ENCODE measurements around the gene PFDN2.

DNA sequence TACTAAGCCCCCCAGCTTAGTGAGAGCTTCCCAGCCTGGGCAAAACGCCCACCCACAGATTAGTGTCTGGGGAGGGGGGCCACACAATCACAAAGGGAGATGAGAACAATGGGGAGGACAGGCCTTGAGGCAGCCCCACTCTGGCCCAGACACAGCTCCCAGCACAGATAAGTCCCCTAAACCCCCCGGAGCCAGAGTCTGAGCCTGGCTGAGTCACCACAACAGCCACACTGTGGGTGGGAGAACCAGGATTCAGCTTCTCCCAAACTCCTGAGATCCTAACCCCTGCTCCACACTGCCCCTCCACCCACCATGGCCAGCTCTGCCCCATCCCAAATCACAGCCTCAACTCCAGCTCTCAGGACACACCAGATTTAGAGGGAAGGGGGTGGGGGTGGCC, 32.7 kb downstream of the PFDN2 start:
- TF ChIP-seq, protein P1, sequence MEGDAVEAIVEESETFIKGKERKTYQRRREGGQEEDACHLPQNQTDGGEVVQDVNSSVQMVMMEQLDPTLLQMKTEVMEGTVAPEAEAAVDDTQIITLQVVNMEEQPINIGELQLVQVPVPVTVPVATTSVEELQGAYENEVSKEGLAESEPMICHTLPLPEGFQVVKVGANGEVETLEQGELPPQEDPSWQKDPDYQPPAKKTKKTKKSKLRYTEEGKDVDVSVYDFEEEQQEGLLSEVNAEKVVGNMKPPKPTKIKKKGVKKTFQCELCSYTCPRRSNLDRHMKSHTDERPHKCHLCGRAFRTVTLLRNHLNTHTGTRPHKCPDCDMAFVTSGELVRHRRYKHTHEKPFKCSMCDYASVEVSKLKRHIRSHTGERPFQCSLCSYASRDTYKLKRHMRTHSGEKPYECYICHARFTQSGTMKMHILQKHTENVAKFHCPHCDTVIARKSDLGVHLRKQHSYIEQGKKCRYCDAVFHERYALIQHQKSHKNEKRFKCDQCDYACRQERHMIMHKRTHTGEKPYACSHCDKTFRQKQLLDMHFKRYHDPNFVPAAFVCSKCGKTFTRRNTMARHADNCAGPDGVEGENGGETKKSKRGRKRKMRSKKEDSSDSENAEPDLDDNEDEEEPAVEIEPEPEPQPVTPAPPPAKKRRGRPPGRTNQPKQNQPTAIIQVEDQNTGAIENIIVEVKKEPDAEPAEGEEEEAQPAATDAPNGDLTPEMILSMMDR (conservative IDR thresholded peaks at IDR 0.05; ENCODE audit: low read depth in 2 of 2) = no peak
- TF ChIP-seq, protein P2, sequence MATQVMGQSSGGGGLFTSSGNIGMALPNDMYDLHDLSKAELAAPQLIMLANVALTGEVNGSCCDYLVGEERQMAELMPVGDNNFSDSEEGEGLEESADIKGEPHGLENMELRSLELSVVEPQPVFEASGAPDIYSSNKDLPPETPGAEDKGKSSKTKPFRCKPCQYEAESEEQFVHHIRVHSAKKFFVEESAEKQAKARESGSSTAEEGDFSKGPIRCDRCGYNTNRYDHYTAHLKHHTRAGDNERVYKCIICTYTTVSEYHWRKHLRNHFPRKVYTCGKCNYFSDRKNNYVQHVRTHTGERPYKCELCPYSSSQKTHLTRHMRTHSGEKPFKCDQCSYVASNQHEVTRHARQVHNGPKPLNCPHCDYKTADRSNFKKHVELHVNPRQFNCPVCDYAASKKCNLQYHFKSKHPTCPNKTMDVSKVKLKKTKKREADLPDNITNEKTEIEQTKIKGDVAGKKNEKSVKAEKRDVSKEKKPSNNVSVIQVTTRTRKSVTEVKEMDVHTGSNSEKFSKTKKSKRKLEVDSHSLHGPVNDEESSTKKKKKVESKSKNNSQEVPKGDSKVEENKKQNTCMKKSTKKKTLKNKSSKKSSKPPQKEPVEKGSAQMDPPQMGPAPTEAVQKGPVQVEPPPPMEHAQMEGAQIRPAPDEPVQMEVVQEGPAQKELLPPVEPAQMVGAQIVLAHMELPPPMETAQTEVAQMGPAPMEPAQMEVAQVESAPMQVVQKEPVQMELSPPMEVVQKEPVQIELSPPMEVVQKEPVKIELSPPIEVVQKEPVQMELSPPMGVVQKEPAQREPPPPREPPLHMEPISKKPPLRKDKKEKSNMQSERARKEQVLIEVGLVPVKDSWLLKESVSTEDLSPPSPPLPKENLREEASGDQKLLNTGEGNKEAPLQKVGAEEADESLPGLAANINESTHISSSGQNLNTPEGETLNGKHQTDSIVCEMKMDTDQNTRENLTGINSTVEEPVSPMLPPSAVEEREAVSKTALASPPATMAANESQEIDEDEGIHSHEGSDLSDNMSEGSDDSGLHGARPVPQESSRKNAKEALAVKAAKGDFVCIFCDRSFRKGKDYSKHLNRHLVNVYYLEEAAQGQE (IDR thresholded peaks at IDR 0.05; ENCODE audit: unreplicated experiment) = no peak
- TF ChIP-seq POLR2AphosphoS5 (IDR thresholded peaks at IDR 0.05; ENCODE audit: low read depth) = no peak
- no peak for TF ChIP-seq EZH2 (IDR thresholded peaks at IDR 0.05; ENCODE audit: low read depth, unreplicated experiment)
- TF ChIP-seq JUNB (IDR thresholded peaks at IDR 0.05; ENCODE audit: unreplicated experiment) = no peak
- TF ChIP-seq CREB1 (CRISPR knock-in tag; IDR thresholded peaks at IDR 0.05; ENCODE audit: low read depth) = no peak
- TF ChIP-seq EZH2phosphoT487 (IDR thresholded peaks at IDR 0.05; ENCODE audit: unreplicated experiment) = no peak
- TF ChIP-seq, protein P3, sequence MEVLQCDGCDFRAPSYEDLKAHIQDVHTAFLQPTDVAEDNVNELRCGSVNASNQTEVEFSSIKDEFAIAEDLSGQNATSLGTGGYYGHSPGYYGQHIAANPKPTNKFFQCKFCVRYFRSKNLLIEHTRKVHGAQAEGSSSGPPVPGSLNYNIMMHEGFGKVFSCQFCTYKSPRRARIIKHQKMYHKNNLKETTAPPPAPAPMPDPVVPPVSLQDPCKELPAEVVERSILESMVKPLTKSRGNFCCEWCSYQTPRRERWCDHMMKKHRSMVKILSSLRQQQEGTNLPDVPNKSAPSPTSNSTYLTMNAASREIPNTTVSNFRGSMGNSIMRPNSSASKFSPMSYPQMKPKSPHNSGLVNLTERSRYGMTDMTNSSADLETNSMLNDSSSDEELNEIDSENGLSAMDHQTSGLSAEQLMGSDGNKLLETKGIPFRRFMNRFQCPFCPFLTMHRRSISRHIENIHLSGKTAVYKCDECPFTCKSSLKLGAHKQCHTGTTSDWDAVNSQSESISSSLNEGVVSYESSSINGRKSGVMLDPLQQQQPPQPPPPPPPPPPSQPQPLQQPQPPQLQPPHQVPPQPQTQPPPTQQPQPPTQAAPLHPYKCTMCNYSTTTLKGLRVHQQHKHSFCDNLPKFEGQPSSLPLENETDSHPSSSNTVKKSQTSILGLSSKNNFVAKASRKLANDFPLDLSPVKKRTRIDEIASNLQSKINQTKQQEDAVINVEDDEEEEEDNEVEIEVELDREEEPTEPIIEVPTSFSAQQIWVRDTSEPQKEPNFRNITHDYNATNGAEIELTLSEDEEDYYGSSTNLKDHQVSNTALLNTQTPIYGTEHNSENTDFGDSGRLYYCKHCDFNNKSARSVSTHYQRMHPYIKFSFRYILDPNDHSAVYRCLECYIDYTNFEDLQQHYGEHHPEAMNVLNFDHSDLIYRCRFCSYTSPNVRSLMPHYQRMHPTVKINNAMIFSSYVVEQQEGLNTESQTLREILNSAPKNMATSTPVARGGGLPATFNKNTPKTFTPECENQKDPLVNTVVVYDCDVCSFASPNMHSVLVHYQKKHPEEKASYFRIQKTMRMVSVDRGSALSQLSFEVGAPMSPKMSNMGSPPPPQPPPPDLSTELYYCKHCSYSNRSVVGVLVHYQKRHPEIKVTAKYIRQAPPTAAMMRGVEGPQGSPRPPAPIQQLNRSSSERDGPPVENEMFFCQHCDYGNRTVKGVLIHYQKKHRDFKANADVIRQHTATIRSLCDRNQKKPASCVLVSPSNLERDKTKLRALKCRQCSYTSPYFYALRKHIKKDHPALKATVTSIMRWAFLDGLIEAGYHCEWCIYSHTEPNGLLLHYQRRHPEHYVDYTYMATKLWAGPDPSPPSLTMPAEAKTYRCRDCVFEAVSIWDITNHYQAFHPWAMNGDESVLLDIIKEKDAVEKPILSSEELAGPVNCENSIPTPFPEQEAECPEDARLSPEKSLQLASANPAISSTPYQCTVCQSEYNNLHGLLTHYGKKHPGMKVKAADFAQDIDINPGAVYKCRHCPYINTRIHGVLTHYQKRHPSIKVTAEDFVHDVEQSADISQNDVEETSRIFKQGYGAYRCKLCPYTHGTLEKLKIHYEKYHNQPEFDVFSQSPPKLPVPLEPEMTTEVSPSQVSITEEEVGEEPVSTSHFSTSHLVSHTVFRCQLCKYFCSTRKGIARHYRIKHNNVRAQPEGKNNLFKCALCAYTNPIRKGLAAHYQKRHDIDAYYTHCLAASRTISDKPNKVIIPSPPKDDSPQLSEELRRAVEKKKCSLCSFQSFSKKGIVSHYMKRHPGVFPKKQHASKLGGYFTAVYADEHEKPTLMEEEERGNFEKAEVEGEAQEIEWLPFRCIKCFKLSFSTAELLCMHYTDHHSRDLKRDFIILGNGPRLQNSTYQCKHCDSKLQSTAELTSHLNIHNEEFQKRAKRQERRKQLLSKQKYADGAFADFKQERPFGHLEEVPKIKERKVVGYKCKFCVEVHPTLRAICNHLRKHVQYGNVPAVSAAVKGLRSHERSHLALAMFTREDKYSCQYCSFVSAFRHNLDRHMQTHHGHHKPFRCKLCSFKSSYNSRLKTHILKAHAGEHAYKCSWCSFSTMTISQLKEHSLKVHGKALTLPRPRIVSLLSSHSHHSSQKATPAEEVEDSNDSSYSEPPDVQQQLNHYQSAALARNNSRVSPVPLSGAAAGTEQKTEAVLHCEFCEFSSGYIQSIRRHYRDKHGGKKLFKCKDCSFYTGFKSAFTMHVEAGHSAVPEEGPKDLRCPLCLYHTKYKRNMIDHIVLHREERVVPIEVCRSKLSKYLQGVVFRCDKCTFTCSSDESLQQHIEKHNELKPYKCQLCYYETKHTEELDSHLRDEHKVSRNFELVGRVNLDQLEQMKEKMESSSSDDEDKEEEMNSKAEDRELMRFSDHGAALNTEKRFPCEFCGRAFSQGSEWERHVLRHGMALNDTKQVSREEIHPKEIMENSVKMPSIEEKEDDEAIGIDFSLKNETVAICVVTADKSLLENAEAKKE (CRISPR knock-in tag; IDR thresholded peaks at IDR 0.05) = no peak
- no peak for TF ChIP-seq NANOG (IDR thresholded peaks at IDR 0.05; ENCODE audit: borderline replicate concordance)
- TF ChIP-seq, protein P4, sequence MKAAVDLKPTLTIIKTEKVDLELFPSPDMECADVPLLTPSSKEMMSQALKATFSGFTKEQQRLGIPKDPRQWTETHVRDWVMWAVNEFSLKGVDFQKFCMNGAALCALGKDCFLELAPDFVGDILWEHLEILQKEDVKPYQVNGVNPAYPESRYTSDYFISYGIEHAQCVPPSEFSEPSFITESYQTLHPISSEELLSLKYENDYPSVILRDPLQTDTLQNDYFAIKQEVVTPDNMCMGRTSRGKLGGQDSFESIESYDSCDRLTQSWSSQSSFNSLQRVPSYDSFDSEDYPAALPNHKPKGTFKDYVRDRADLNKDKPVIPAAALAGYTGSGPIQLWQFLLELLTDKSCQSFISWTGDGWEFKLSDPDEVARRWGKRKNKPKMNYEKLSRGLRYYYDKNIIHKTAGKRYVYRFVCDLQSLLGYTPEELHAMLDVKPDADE (IDR thresholded peaks at IDR 0.05) = no peak
- TF ChIP-seq ZNF114 (CRISPR knock-in tag; IDR thresholded peaks at IDR 0.05) = no peak
- TF ChIP-seq STAT1 (IDR thresholded peaks at IDR 0.05; ENCODE audit: unreplicated experiment) = no peak
